Limb (tissue), 2 donors: ENCODE results near the gene HINFP.
"Not testable (repeated sequence)": the region's sequence is repeated elsewhere in the genome, so short reads cannot be mapped to it uniquely, and the experiment has no call there.

Experiments used
- DNase-seq, 2 donors: peaks; one replicate each; pipeline ENCODE4 v3.0.0-alpha.2; 2016; ENCODE audit errors: extremely low spot score in 2 of 2

HINFP gene

GRCh38 chr11:119184399-119184798 is 63.0 kb downstream of the HINFP start:
- DNase-seq, result not testable (repeated sequence)
